Lower leg skin (tissue), 3 donors: ENCODE measurements around the gene CEP350.

Source experiments
- POLR2A ChIP-seq, 2 donors: fragments of 450-650 bp; IDR thresholded peaks; one replicate each; pipeline ENCODE4 v1.6.1; 2016 to 2017; ENCODE audit warnings: antibody characterized with exemption in 2 of 2, mild to moderate bottlenecking in 1 of 2, moderate library complexity in 1 of 2
- TF ChIP-seq, protein P1 (sequence below), 3 donors: fragments of 450-650 bp; IDR thresholded peaks; one replicate each; pipeline ENCODE4 v1.5.1; 2016; ENCODE audit warnings: antibody characterized with exemption in 3 of 3, mild to moderate bottlenecking in 3 of 3, moderate library complexity in 2 of 3

DNA sequence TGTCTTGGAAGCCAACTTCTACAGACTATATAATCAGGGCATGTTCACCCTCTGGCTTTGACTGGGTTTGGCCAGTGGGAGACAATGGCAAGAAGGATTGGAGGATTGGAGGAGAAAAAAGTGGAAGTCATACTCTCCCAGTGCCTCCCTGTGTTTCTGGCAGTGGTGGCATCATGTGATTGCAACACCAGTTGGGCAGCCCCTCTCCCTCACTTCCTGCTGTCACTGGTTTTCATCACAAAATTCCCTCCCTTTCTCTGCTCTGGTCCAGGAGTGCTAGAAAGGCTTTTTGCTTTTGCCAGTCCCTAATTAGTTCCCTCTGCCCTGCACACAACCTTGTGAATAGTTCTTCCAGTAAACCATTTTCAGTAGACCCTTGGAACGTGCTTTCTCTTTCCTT lies 196.4 kb downstream of the CEP350 start:
- TF ChIP-seq, protein P1, sequence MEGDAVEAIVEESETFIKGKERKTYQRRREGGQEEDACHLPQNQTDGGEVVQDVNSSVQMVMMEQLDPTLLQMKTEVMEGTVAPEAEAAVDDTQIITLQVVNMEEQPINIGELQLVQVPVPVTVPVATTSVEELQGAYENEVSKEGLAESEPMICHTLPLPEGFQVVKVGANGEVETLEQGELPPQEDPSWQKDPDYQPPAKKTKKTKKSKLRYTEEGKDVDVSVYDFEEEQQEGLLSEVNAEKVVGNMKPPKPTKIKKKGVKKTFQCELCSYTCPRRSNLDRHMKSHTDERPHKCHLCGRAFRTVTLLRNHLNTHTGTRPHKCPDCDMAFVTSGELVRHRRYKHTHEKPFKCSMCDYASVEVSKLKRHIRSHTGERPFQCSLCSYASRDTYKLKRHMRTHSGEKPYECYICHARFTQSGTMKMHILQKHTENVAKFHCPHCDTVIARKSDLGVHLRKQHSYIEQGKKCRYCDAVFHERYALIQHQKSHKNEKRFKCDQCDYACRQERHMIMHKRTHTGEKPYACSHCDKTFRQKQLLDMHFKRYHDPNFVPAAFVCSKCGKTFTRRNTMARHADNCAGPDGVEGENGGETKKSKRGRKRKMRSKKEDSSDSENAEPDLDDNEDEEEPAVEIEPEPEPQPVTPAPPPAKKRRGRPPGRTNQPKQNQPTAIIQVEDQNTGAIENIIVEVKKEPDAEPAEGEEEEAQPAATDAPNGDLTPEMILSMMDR (IDR thresholded peaks at IDR 0.05), result no peak
- TF ChIP-seq POLR2A (IDR thresholded peaks at IDR 0.05), result no peak
